Thyroid gland (tissue), 4 donors: Measurements from ENCODE around the gene ART5.

Experiments
- POLR2A ChIP-seq, 2 donors: fragments of 450-650 bp; IDR thresholded peaks; one replicate each; pipeline ENCODE4 v1.6.1; 2017; ENCODE audit warnings: antibody characterized with exemption in 2 of 2, mild to moderate bottlenecking in 2 of 2, moderate library complexity in 1 of 2
- TF ChIP-seq, protein P1 (sequence below), 6 experiments: fragments of 200-600 bp in 3 of 6; fragments of 450-650 bp in 3 of 6; sonication (generic) in 3 of 6; IDR thresholded peaks; one replicate each; pipeline ENCODE4 v1.5.1; 2016 to 2019; ENCODE audit warnings: antibody characterized with exemption in 6 of 6, mild to moderate bottlenecking in 2 of 6, inconsistent platforms in 1 of 6, moderate library complexity in 1 of 6

DNA sequence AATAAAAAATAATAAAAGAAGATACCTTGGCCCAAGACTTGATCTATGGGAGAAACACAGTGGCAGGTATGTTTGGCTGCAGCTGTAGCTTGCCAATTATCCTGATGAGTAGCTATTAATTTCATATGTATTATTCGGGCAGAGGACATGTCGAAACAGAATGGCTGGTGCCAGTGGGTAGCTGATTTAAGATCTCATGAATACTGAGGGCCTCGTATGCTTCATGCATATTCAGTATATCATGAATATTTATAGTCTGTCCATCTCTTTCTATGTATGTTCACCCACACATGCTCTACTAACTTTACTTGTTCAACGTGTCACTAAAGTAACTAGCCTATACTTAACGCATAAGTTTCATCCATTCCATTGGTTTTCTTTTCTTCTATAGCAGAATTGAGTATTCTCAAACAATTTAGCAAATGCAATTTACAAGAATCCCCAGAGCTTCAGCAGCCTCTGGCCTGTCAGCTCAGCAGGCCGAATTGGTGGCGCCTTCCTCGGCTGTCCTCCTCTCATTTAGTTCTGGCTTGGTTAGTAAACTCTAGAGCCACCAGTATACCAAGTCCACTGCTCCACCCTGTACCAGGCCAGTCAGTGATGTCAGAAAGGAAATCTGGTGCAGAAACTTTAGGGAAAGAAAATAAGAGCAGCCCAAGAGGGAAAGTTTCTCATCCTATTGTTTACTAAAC, 17.9 kb downstream of the ART5 start:
- no peak for TF ChIP-seq POLR2A (IDR thresholded peaks at IDR 0.05)
- TF ChIP-seq, protein P1, sequence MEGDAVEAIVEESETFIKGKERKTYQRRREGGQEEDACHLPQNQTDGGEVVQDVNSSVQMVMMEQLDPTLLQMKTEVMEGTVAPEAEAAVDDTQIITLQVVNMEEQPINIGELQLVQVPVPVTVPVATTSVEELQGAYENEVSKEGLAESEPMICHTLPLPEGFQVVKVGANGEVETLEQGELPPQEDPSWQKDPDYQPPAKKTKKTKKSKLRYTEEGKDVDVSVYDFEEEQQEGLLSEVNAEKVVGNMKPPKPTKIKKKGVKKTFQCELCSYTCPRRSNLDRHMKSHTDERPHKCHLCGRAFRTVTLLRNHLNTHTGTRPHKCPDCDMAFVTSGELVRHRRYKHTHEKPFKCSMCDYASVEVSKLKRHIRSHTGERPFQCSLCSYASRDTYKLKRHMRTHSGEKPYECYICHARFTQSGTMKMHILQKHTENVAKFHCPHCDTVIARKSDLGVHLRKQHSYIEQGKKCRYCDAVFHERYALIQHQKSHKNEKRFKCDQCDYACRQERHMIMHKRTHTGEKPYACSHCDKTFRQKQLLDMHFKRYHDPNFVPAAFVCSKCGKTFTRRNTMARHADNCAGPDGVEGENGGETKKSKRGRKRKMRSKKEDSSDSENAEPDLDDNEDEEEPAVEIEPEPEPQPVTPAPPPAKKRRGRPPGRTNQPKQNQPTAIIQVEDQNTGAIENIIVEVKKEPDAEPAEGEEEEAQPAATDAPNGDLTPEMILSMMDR (IDR thresholded peaks at IDR 0.05): no peak
